Measurements from ENCODE around the gene SLC51B.

DNA sequence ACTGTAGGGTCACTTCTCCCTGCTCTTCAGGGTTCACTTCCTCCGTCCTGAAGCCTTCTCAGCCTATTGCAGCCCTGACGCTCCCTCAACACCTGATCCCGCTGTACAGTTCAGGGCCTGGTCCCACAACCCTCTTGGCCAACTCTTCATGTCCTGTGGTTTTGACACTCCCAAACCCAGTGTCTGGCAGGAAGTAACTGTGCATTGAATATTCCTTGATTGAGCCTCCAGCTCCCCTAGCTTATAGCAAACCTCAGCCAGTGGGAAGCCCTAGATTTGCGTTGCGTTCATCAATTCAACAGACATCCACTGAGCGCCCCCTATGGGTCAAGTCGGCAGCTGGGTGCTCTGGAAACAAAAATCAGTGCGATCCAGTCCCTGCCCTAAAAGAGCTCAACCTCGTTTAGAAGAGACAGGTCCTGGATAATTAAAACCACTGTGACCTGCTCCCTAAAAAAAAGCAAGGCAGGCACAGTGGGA is 56.3 kb downstream of the SLC51B start:
- peak; percentile 96 for TF ChIP-seq CTCF (conservative IDR thresholded peaks at IDR 0.05; ENCODE audit: low read length)
- no peak for TF ChIP-seq EZH2phosphoT487 (IDR thresholded peaks at IDR 0.05; ENCODE audit: borderline replicate concordance)
